ENCODE measurements around the gene TOM1L2. TPM values are rescaled to one million over a fixed set of nuclear protein-coding genes. Genes with fewer than 3 reads are reported as not detected.

Gene TOM1L2
- total RNA-seq, 1 donor from 2014 or later: 144 TPM

DNA sequence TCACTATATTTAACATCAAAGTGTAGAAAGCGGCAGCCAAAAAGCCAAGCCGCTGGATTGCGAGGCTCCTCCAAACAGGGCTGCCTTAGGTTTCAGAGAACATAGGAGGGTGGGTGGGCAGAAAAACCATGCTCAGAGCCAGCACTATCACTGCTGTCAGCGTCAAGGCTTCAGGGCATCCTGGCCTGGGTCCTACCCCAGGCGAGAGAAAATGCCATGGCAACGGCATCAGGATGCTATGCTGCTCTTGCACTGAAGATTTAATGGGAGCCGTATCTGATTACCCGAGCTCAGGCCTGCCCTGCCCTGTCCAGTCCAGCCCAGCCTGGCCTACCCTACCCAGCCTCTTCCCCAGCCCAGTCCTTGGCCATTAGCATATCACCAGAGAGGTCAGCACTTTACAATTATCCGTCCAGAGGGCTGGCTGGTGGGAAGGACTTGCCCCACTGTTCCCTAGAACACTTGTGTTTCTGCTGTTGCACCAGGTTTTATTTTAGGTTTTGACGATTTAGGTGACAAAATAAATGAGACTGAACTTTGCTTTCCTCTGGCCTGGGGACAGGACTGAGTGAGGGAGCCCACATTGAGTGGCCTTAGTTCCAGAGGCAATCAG is 61.1 kb downstream of the TOM1L2 start:
- intact Hi-C loops (cut with DNase I): no loop called here
- peak; percentile 48 for ATAC-seq
- DNase-seq (ENCODE audit: low spot score): peak; percentile 40

- intact Hi-C loops (cut with DNase I): no loop called here
- ATAC-seq: no peak
- DNase-seq (ENCODE audit: low spot score): peak; percentile 35
Observed at GRCh38 chr17:17910060-17910459, 62.1 kb downstream of the TOM1L2 start.

GRCh38 chr17:17909078-17909477 is 63.1 kb downstream of the TOM1L2 start:
- DNase-seq (ENCODE audit: low spot score) (peak; percentile 15), ATAC-seq (no peak)
- intact Hi-C loops (cut with DNase I): no loop called here

DNA sequence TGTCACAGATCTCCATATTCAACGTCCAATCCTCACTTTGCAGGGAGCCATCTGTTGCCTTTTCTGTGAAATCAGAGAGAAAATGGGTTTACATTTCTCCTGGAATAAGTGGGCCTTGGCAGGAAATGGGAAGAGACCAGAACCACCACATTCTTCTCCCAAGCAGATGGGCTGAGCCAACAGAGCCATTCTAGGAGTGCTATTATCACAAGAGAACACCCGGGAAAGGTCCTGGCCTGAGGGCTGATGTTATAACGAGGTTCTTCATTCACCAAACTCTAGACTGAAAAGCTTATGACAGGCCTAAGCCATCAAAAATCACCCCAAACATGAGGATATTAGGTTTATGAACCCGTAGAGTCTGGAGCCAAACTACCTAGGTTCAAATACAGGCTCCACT is 64.7 kb downstream of the TOM1L2 start:
- intact Hi-C loops (cut with DNase I): no loop called here
- no peak for ATAC-seq
- DNase-seq (ENCODE audit: low spot score): no peak

DNA sequence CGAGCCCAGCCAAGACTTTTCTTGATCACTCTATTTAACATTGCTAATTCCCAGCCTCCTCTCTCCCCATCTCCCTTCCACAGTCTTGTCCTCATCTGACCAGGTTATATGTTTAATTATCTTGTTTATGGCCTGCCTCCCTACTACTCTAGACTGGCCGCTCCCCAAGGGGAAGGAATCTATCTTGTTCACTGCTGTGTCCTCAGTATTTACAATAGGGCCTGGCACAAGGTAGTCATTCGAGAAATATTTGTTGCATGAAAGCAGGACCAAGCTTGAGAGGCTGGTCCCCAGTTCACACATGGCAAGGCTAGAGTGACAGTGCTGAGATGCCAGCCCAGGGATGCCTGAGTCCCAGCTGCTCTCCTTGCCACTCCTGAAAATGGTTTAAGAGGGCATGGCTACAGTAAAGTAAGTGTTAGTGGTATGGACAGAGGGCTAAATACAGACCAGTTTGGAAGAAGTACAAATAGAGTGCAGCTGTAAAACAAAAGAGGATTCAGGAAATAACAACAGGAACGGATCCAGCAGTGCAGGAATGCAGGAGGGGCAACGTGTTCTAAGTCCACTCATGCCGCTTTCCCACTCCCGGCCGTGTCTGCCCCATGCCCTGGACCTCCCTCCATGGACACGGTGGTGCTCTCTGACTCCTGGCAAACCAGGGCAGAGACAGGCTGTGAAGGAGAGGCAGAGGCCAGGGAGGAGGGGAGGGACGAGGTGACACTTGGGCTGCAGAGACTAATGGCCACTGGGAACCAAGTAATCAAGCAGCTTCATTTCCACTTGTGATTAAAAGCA is 65.6 kb downstream of the TOM1L2 start:
- peak; percentile 37 for ATAC-seq
- intact Hi-C loops (cut with DNase I): no loop called here
- DNase-seq (ENCODE audit: low spot score): peak; percentile 31

DNA sequence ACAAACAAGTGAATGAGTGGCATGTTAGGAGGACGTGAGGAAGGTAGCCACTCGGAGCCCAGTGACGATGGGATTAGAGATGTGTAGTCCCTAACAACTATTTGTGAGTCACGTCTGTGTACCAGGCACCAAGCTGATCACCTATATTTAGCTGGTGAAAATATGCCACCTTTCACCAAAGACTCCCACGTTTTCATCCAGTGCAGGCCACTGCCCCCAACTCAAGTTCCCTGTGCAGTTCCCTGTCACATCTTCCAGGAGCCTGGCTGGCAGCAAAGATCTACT is 67.2 kb downstream of the TOM1L2 start:
- ATAC-seq (no peak), DNase-seq (ENCODE audit: low spot score) (no peak)
- intact Hi-C loops (cut with DNase I): no loop called here

DNA sequence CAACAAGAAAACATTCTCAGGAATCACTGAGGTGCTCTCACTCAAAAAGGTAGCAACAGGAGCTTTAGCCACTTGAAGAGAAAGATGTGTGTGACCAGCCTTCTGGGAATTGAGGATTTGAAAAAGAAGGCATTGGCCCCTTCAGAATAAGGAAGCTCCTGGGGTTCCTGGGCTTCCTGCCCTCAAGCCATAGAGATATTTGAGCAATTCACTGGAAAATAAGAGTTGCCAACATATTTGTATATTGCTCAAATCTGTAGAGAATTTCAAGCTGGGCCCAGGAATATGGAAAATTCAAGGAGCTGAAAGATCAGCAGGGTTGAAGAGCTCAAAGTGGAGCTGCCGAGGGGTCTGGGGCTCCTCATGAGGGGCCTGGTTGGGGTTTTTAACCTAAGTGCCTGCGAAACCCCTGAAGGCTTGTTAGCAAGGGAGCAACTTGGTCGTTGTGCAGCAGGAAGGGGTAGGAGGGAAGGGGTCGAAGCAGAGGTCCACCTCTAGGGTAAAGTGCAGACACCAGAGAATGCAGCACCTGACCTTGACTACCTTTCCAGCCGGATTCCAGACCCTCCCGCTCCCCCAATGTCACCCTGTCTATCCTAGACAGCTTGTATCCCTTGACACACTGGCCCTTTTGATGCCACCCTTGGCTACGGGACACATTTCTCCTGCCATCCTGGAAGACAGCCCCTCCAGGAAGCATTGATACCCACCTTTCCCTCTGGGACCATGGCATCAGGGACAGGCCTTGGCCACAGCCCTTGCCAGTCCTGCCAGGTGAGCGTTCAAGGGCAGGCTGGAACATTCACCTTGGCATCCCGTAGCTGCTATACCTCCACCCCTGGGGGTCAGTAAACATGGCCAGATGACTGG is 67.8 kb downstream of the TOM1L2 start:
- ATAC-seq: no peak
- DNase-seq (ENCODE audit: low spot score): no peak
- intact Hi-C loops (cut with DNase I): no loop called here

- intact Hi-C loops (cut with DNase I): no loop called here
- DNase-seq (ENCODE audit: low spot score) (no peak), ATAC-seq (no peak)
Observed at GRCh38 chr17:17902877-17903276, 69.3 kb downstream of the TOM1L2 start.

DNA sequence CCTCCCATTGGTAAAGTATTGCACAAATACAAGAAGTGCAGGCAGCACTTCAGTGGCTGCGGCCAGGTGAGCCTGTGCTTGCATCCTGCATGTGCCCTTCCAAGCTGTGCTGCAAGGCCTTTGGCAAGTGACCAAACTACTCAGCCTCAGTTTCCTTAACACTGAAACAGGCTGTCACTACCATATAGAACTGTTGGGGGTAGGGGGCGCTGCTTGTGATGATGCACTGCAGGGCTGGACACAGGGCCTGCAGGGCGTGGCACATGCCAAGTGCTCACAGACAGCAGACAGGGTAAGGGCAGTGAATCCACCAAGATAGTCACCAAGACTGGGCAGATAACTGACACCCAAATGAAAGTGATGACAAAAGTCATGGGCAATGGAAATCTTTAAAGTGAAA is 69.8 kb downstream of the TOM1L2 start:
- intact Hi-C loops (cut with DNase I): no loop called here
- no peak for DNase-seq (ENCODE audit: low spot score)
- no peak for ATAC-seq

DNA sequence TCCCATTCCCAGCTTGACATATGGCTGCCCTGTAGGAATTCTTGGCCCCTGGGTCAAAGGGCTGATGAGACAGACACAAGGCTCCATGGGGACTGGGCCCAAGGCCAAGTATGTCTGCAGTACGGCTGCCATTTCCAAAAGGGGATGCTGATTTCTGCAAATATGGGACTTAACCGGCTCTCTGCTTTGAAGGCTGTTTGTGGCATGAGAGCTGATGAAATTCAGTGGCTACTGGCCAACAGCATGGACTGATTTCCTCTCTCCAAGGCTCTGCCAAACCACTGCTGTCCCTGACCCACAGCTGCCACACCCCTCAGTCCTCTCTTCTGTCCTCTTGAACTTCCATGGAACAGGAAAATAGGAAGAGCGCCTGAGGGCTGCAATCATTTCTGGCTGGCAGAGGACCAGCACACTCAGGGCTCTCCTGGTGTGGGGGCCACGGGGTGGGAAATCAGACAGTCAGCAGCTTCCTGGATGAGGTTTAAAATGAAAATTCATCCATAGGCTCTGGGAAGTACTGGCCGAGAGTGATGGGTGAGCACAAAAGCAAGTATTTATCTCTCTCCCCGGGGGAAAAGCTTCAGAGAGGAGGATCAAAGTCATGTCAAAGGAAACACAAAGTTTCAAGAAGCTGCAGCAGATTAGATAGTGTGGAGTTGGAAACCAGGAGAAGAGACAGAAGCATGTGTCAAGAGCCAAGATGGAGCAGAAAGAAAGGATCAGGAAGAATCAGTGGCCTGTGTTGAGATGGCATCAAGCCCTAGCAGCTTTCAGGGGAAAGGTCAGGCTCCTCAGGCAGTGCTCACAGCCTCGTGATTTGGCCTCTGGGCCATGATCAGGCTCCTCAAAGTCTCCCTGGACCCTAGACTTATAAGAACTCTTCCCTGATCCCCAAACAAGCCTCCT is 71.3 kb downstream of the TOM1L2 start:
- DNase-seq (ENCODE audit: low spot score) (peak; percentile 88), ATAC-seq (peak; percentile 97)
- intact Hi-C loops (cut with DNase I): no loop called here

GRCh38 chr17:17899486-17899885 is 72.7 kb downstream of the TOM1L2 start:
- DNase-seq (ENCODE audit: low spot score): no peak
- intact Hi-C loops (cut with DNase I): no loop called here
- no peak for ATAC-seq

DNA sequence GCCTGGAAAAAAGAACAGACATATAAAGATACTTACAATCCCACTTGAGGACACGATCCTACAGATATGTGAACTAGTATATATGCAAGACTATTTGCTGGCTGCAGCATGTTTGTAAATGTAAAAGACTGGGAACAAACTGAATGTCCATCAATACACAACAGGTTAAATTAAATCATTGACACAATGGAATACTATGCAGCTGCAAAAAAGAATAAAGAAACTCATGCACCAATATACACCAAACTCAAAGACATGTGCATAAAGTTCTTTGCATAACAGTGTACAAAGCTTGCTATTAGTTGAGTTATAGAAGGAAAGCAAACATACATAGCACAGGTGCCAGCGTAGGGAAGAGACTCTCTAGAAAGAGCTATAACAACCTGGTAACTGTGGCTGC is 73.5 kb downstream of the TOM1L2 start:
- DNase-seq (ENCODE audit: low spot score): no peak
- ATAC-seq: no peak
- intact Hi-C loops (cut with DNase I): no loop called here

GRCh38 chr17:17897442-17897841 is 74.8 kb downstream of the TOM1L2 start:
- intact Hi-C loops (cut with DNase I): no loop called here
- ATAC-seq (no peak), DNase-seq (ENCODE audit: low spot score) (no peak)

DNA sequence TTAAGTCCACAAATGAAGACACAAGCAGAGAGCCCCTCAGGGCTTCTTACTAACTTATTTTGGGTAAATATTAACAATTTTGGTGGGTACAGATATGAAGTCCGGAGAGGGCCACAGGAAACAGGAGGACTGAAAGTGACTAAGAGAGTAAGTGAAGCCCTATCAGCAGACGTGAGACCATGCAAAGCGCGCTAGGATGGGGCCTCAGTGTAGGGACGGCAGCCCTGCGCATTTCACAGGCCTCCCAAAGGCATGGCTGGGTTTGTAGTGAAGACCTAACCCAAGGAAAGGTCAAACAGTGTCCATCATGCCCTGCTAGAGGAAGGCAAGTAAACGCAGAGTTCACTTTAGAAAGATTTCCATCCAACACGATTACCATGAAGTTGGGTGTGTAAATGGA is 75.5 kb downstream of the TOM1L2 start:
- intact Hi-C loops (cut with DNase I): no loop called here
- ATAC-seq: no peak
- no peak for DNase-seq (ENCODE audit: low spot score)

GRCh38 chr17:17893801-17894644 is 78.2 kb downstream of the TOM1L2 start:
- DNase-seq (ENCODE audit: low spot score) (no peak), ATAC-seq (no peak)
- intact Hi-C loops (cut with DNase I): no loop called here

DNA sequence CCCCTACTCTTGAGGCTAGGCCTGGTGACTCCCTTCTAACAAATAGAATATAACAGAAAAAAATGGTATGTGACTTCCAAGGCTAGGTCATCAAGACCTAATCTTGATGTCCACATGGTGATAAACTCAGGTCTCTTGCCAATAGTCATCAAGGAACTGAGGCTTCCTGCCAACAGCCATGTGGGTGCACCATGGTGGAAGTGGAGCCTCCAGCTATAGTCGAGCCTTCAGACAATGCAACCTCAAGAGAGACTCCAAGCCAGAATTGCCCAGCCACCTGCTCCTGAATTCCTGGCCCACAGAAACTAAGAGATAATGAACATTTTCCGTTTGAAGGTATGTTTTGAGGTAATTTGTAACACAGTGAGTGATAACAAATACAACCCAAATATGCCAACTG is 79.5 kb downstream of the TOM1L2 start:
- intact Hi-C loops (cut with DNase I): no loop called here
- no peak for DNase-seq (ENCODE audit: low spot score)
- no peak for ATAC-seq

DNA sequence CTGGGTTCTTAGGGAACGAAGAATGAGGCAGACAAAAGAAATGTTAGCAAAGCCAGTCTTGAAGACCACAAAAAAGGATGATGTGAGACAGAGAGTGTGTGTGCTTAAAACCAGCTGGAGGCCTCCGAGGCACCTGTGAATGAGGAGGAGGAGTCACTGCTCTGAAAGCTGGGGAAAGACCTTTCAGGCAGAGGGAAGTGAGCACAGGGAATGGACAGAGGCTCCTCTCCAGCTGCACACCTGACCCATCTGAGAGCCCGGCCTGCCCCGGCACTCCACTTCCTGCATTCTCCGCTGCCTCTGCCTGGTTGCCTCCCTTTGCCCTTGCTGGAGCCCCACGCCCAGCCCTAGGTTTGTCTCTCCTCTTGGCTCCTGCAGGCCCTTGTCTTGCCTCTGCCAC is 80.2 kb downstream of the TOM1L2 start:
- intact Hi-C loops (cut with DNase I): no loop called here
- ATAC-seq (no peak), DNase-seq (ENCODE audit: low spot score) (no peak)

Data from sciatic nerve (tissue), 2 donors.